ENCODE data around the gene IDH3A. TPM values are rescaled to one million over a fixed set of nuclear protein-coding genes. Genes with fewer than 3 reads are reported as not detected.
A peak's percentile ranks its signal among the peaks of the same experiment; 100 is the strongest.

Gene IDH3A
- polyA plus RNA-seq, 1 experiment: 49.3 TPM

GRCh38 chr15:78212008-78212407 lies 62.8 kb downstream of the IDH3A start:
- Histone ChIP-seq H3K4me3 (ENCODE audit: low read depth, low read length) (no peak overlapping the region), H3K36me3 (ENCODE audit: control insufficient read depth, insufficient read depth, low read length) (no peaks in the 10 kb centered on the region), H3K27me3 (ENCODE audit: control insufficient read depth, insufficient read depth, low read length) (0 out of 2 replicates have a peak, but pooled peaks cover 2% of the 10 kb centered on the region)
- TF ChIP-seq CTCF (IDR thresholded peaks at IDR 0.05; ENCODE audit: insufficient read depth, low read depth, low read length): no peak
- ChIA-PET CTCF (interaction anchor here (2.3 to 2.4 kb wide), 2 partner anchors 28 to 30 kb away, joined by 8 to 10 read pairs; no protein-coding TSS in a partner anchor), POLR2A (no interaction called here)
- no peak for DNase-seq (ENCODE audit: low read depth)

GRCh38 chr15:78212546-78213424 lies 63.6 kb downstream of the IDH3A start:
- Histone ChIP-seq H3K27me3 (ENCODE audit: control insufficient read depth, insufficient read depth, low read length) (0 out of 2 replicates have a peak, but pooled peaks cover 2% of the 10 kb centered on the region), H3K4me3 (ENCODE audit: low read depth, low read length) (no peak overlapping the region), H3K36me3 (ENCODE audit: control insufficient read depth, insufficient read depth, low read length) (no peaks in the 10 kb centered on the region)
- no peak for TF ChIP-seq CTCF (IDR thresholded peaks at IDR 0.05; ENCODE audit: insufficient read depth, low read depth, low read length)
- CTCF ChIA-PET: interaction anchor here (2.3 to 2.4 kb wide), 2 partner anchors 27 to 29 kb away, joined by 8 to 10 read pairs; no protein-coding TSS in a partner anchor
- POLR2A ChIA-PET: interaction anchor here (0.5 kb wide), 1 partner anchor 64 kb away, joined by 14 read pairs; the partner anchor contains the start of gene IDH3A
- peak; percentile 31 for DNase-seq (ENCODE audit: low read depth)

GRCh38 chr15:78213425-78213750 lies 64.2 kb downstream of the IDH3A start:
- no peak for TF ChIP-seq CTCF (IDR thresholded peaks at IDR 0.05; ENCODE audit: insufficient read depth, low read depth, low read length)
- Histone ChIP-seq H3K36me3 (ENCODE audit: control insufficient read depth, insufficient read depth, low read length) (no peaks in the 10 kb centered on the region), H3K27me3 (ENCODE audit: control insufficient read depth, insufficient read depth, low read length) (0 out of 2 replicates have a peak, but pooled peaks cover 2% of the 10 kb centered on the region), H3K4me3 (ENCODE audit: low read depth, low read length) (no peak overlapping the region)
- ChIA-PET POLR2A (no interaction called here), CTCF (interaction anchor here (1.0 to 2.4 kb wide), 2 partner anchors 26 to 31 kb away, joined by 3 to 10 read pairs; no protein-coding TSS in a partner anchor)
- DNase-seq (ENCODE audit: low read depth): no peak

- ChIA-PET POLR2A (interaction anchor here (0.6 kb wide), 1 partner anchor 49 kb away, joined by 9 read pairs; no protein-coding TSS in a partner anchor), CTCF (interaction anchor here (0.7 to 1.0 kb wide), 2 partner anchors 31 to 82 kb away, joined by 3 to 4 read pairs; no protein-coding TSS in a partner anchor)
- H3K27me3 ChIP-seq (ENCODE audit: control insufficient read depth, insufficient read depth, low read length): 0 out of 2 replicates have a peak, but pooled peaks cover 2% of the 10 kb centered on the region
- no peak for TF ChIP-seq CTCF (IDR thresholded peaks at IDR 0.05; ENCODE audit: insufficient read depth, low read depth, low read length)
- DNase-seq (ENCODE audit: low read depth): no peak
- no peak overlapping the region for H3K4me3 ChIP-seq (ENCODE audit: low read depth, low read length)
- no peaks in the 10 kb centered on the region for H3K36me3 ChIP-seq (ENCODE audit: control insufficient read depth, insufficient read depth, low read length)
Measured at GRCh38 chr15:78213956-78214355, 64.8 kb downstream of the IDH3A start.

Data from BJ (cell line).